Measurements from ENCODE around the gene CCDC188. TPM values are rescaled to one million over a fixed set of nuclear protein-coding genes. Genes with fewer than 3 reads are reported as not detected.

CCDC188 gene
- total RNA-seq, 1 donor from 2014 or later, result 0.44 TPM

DNA sequence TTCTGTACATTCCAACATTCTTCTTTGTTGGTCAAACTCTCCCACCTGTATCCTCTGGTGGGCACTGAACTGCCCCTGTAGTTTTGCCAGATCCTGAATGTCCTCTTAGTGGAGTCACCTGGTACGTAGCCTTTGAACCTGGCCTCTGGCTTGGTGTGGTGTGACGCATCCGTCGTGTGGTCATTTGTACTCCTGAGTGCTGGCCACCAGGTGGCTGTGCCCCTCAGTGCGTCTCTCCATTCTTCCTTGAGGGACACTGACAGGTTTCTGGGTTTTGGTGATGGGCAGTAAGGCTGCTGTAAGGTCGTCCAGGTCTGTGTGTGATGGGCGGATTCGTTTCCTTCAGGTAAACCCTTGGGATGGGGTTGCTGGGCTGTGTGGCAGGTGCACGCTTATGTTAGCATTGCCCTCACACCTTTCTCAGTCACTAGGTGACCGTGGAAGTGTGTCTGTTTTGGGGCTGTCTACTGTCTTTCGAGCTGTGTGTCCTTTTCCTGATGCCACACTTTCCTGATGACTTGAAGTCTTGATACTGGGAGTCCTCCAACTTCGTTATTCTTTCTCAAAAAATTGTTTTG, 48.6 kb downstream of the CCDC188 start:
- ATAC-seq, result no peak

GRCh38 chr22:20101638-20102037, 49.2 kb downstream of the CCDC188 start:
- ATAC-seq, result no peak

DNA sequence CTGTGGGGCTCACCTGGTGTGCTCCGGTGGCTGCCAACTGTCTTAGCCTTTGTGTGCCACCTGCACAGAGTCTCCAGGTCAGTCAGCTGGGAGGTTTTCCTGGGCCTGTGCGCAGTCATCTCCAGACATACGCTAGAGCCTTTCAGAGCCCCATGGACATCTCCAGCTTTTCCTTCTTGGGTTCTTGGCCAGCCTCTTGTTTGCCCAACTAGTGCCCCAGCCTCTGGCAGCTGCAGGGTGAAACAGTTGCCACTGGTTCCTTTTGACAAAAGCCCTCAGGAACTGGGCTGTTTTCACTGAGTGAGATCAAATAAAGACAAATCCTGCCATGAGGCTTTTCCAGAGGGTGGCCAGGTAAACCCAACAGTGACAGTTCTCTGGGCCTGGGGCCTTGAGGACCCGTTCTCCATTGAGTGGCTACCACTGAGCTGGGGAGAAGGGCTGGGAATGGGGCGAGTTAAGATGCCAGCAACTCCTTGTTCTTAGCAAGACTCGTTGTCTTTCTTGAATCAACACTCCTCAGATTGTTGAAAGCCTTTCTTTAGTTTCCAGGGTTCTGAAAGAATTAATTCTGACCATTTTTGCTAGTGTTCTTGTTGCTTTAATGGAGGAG, 51.6 kb downstream of the CCDC188 start:
- ATAC-seq, result no peak

Other genes starting within 250 kb of the CCDC188 start
- gene COMT, start 209.3 kb downstream of the CCDC188 start, total RNA-seq, result 146 TPM
- gene TXNRD2, start 209.2 kb downstream of the CCDC188 start, total RNA-seq, result 11.7 TPM
- 3.1 TPM for gene ARVCF, start 134.2 kb downstream of the CCDC188 start, total RNA-seq
- gene TANGO2, start 129.9 kb downstream of the CCDC188 start, total RNA-seq, result 10.6 TPM
- gene DGCR8, start 70.8 kb downstream of the CCDC188 start, total RNA-seq, result 16.2 TPM
- 141 TPM for gene RANBP1, start 35.0 kb downstream of the CCDC188 start, total RNA-seq
- gene TRMT2A, start 33.8 kb downstream of the CCDC188 start, total RNA-seq, result 31.8 TPM
- gene ZDHHC8, start 19.3 kb downstream of the CCDC188 start, total RNA-seq, result 24.5 TPM
- gene RTN4R, start 117.3 kb upstream of the CCDC188 start, total RNA-seq, result 3.9 TPM
- 34.8 TPM for gene DGCR6L, start 169.0 kb upstream of the CCDC188 start, total RNA-seq
- gene ZNF74, start 243.1 kb upstream of the CCDC188 start, total RNA-seq, result 4.6 TPM

Data from esophagus mucosa (tissue), 1 donor.